HG03060 (cell line): ENCODE data around the gene TEX11.
"Not testable (repeated sequence)": the region's sequence is repeated elsewhere in the genome, so short reads cannot be mapped to it uniquely, and the experiment has no call there.

Experiments used
- ATAC-seq: cut with Tn5 transposase; IDR thresholded peaks from one replicate; pipeline ENCODE4 v1.9.1; 2021; ENCODE audit warnings: low read depth, moderate number of reproducible peaks; ENCODE audit not compliant: unreplicated experiment

The TEX11 gene

GRCh38 chrX:70618467-70618866 is 290.0 kb downstream of the TEX11 start:
- no peak for ATAC-seq

GRCh38 chrX:70613295-70613694 is 295.2 kb downstream of the TEX11 start:
- no peak for ATAC-seq

- no peak for ATAC-seq
Measured at GRCh38 chrX:70605352-70605751, 303.2 kb downstream of the TEX11 start.

GRCh38 chrX:70592091-70592490 is 316.4 kb downstream of the TEX11 start:
- no peak for ATAC-seq

GRCh38 chrX:70587158-70587557 is 321.4 kb downstream of the TEX11 start:
- ATAC-seq, result not testable (repeated sequence)

GRCh38 chrX:70577442-70577841 is 331.1 kb downstream of the TEX11 start:
- ATAC-seq, result no peak

GRCh38 chrX:70569922-70570576 is 338.5 kb downstream of the TEX11 start:
- ATAC-seq, result not testable (repeated sequence)

GRCh38 chrX:70554948-70555347 is 353.6 kb downstream of the TEX11 start:
- ATAC-seq, result no peak

GRCh38 chrX:70554523-70554922 is 354.0 kb downstream of the TEX11 start:
- ATAC-seq, result no peak

GRCh38 chrX:70554081-70554480 is 354.4 kb downstream of the TEX11 start:
- no peak for ATAC-seq

GRCh38 chrX:70553516-70553915 is 355.0 kb downstream of the TEX11 start:
- no peak for ATAC-seq

GRCh38 chrX:70552130-70552704 is 356.3 kb downstream of the TEX11 start:
- no peak for ATAC-seq

GRCh38 chrX:70549429-70549828 is 359.1 kb downstream of the TEX11 start:
- ATAC-seq, result no peak

- ATAC-seq, result no peak
Measured at GRCh38 chrX:70535198-70535597, 373.3 kb downstream of the TEX11 start.

GRCh38 chrX:70527610-70528345 is 380.7 kb downstream of the TEX11 start:
- no peak for ATAC-seq

GRCh38 chrX:70527053-70527452 is 381.5 kb downstream of the TEX11 start:
- no peak for ATAC-seq

- ATAC-seq, result no peak
Measured at GRCh38 chrX:70525733-70526132, 382.8 kb downstream of the TEX11 start.

GRCh38 chrX:70515692-70516091 is 392.8 kb downstream of the TEX11 start:
- ATAC-seq, result not testable (repeated sequence)

GRCh38 chrX:70515270-70515669 is 393.2 kb downstream of the TEX11 start:
- not testable (repeated sequence) for ATAC-seq

GRCh38 chrX:70509078-70509477 is 399.4 kb downstream of the TEX11 start:
- no peak for ATAC-seq

GRCh38 chrX:70508296-70508911 is 400.1 kb downstream of the TEX11 start:
- no peak for ATAC-seq
